PFSK-1 (cell line): ENCODE measurements around the gene EPHA4.

Source experiments
- FOXP2 ChIP-seq: optimal IDR thresholded peaks from 2 replicates; pipeline ENCODE3; 2011; ENCODE audit warnings: borderline replicate concordance, control low read depth, inconsistent platforms; ENCODE audit not compliant: insufficient read depth; ENCODE audit errors: extremely low read length, extremely low read depth
- POLR2AphosphoS5 ChIP-seq: IDR thresholded peaks from 2 replicates; pipeline ENCODE4 v1.6.1; 2012; ENCODE audit warnings: low read depth, mild to moderate bottlenecking, control low read depth, low read length, moderate library complexity
- REST ChIP-seq, 2 experiments: IDR thresholded peaks; 2 replicates each; pipeline versions ENCODE4 v1.6.1 to v1.8.0; 2011 to 2012; ENCODE audit warnings: low read depth in 2 of 2, low read length in 2 of 2, control low read depth in 1 of 2, inconsistent platforms in 1 of 2, mild to moderate bottlenecking in 1 of 2, moderate library complexity in 1 of 2; ENCODE audit not compliant: insufficient read depth in 1 of 2
- SIN3A ChIP-seq: IDR thresholded peaks from 2 replicates; pipeline ENCODE4 v1.6.1; 2012; ENCODE audit warnings: mild to moderate bottlenecking, low read length, moderate library complexity, borderline replicate concordance; ENCODE audit not compliant: insufficient read depth
- TAF1 ChIP-seq: IDR thresholded peaks from 2 replicates; pipeline ENCODE4 v1.6.1; 2012; ENCODE audit warnings: low read length, control low read depth, borderline replicate concordance; ENCODE audit not compliant: insufficient read depth

Gene EPHA4

GRCh38 chr2:221423210-221423804 lies 148.8 kb downstream of the EPHA4 start:
- TF ChIP-seq SIN3A (no peak), TAF1 (no peak), POLR2AphosphoS5 (no peak), REST (IDR thresholded peaks at IDR 0.05; ENCODE audit: insufficient read depth in 1 of 2, low read depth in 2 of 2, low read length in 2 of 2) (no peak), FOXP2 (no peak)

GRCh38 chr2:221422516-221423209 lies 149.4 kb downstream of the EPHA4 start:
- TF ChIP-seq TAF1 = no peak
- no peak for TF ChIP-seq FOXP2
- TF ChIP-seq REST (IDR thresholded peaks at IDR 0.05; ENCODE audit: insufficient read depth in 1 of 2, low read depth in 2 of 2, low read length in 2 of 2) = no peak
- no peak for TF ChIP-seq SIN3A
- no peak for TF ChIP-seq POLR2AphosphoS5

DNA sequence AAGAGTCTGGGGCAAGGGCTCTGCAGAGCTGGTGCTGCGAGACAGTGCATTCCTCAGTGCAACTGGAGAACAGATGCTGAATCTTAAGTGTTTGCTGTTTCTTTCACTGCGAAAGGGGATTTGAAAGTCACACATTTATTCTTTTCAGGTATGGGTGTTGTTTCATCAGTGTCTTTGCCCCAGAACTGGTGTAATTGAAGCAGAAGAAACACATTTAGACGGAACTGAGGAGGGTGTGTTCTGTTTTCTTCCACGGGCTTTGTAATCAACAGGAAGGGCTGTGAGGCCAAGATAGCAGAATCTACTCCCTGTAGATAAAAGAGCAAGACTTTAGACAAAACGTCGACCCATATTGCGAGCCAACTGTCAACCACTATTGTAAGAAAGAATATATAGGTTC lies 151.9 kb downstream of the EPHA4 start:
- TF ChIP-seq POLR2AphosphoS5 (no peak), SIN3A (no peak), FOXP2 (no peak), TAF1 (no peak), REST (IDR thresholded peaks at IDR 0.05; ENCODE audit: insufficient read depth in 1 of 2, low read depth in 2 of 2, low read length in 2 of 2) (no peak)

GRCh38 chr2:221415789-221416188 lies 156.3 kb downstream of the EPHA4 start:
- TF ChIP-seq SIN3A = no peak
- TF ChIP-seq REST (IDR thresholded peaks at IDR 0.05; ENCODE audit: insufficient read depth in 1 of 2, low read depth in 2 of 2, low read length in 2 of 2) = no peak
- no peak for TF ChIP-seq TAF1
- no peak for TF ChIP-seq POLR2AphosphoS5
- no peak for TF ChIP-seq FOXP2
